Thyroid gland (tissue), 4 donors: ENCODE data around the gene HTT-AS. TPM values are rescaled to one million over a fixed set of nuclear protein-coding genes. Genes with fewer than 3 reads are reported as not detected.
A peak's percentile ranks its signal among the peaks of the same experiment; 100 is the strongest.

Experiments
- DNase-seq, 2 donors: peaks; one replicate each; pipeline ENCODE4 v3.0.0-alpha.2; 2019
- H3K27ac ChIP-seq, 3 donors: fragments of 200-600 bp; sonication (generic); 1 replicate in 2 of 3; 2 replicates in 1 of 3; pipeline ENCODE4 v1.5.1; 2016 to 2019; ENCODE audit warnings: mild to moderate bottlenecking in 1 of 3, moderate library complexity in 1 of 3
- H3K27me3 ChIP-seq: fragments of 200-600 bp; sonication (generic); one replicate; pipeline ENCODE4 v1.5.1; 2019
- H3K36me3 ChIP-seq, 2 donors: fragments of 200-600 bp; sonication (generic); one replicate each; pipeline ENCODE4 v1.5.1; 2016 to 2019
- H3K4me1 ChIP-seq, 2 donors: fragments of 200-600 bp; sonication (generic); one replicate each; pipeline ENCODE4 v1.5.1; 2017 to 2019
- H3K4me3 ChIP-seq, 3 donors: fragments of 200-600 bp; sonication (generic); replicated peaks in 1 of 3; 1 replicate in 2 of 3; 2 replicates in 1 of 3; pipeline ENCODE4 v1.5.1; 2016; ENCODE audit warnings: mild to moderate bottlenecking in 1 of 3
- H3K9me3 ChIP-seq: fragments of 200-600 bp; sonication (generic); one replicate; pipeline ENCODE4 v1.5.1; 2017
- CTCF ChIP-seq, 6 experiments: fragments of 200-600 bp in 3 of 6; fragments of 450-650 bp in 3 of 6; sonication (generic) in 3 of 6; IDR thresholded peaks; one replicate each; pipeline ENCODE4 v1.5.1; 2016 to 2019; ENCODE audit warnings: antibody characterized with exemption in 6 of 6, mild to moderate bottlenecking in 2 of 6, inconsistent platforms in 1 of 6, moderate library complexity in 1 of 6
- POLR2A ChIP-seq, 2 donors: fragments of 450-650 bp; IDR thresholded peaks; one replicate each; pipeline ENCODE4 v1.6.1; 2017; ENCODE audit warnings: antibody characterized with exemption in 2 of 2, mild to moderate bottlenecking in 2 of 2, moderate library complexity in 1 of 2
- WGBS, 2 donors: methylation state at CpG; one replicate each; pipeline ENCODE4 v1.1.5; 2017; 5-methylcytosine and 5-hydroxymethylcytosine counted together
- intact Hi-C: fragments of 100-400 bp; cut with DNase I; formaldehyde crosslinking; loops from one replicate; pipeline ENCODE4 v1.15.1; 2023
- total RNA-seq, 4 donors: library from RNA; depleted of rRNA; stranded (reverse); fragments of >200 nt; gene quantifications; one replicate each; pipeline ENCODE4 v1.2.3, GENCODE V29; 2016

HTT-AS gene
- total RNA-seq, 4 donors from 2014 or later, result not detected

GRCh38 chr4:3039706-3040366, 34.5 kb downstream of the HTT-AS start:
- TF ChIP-seq CTCF (IDR thresholded peaks at IDR 0.05), result no peak
- TF ChIP-seq POLR2A (IDR thresholded peaks at IDR 0.05), result no peak
- no peak for DNase-seq
- no peak overlapping the region for H3K27ac ChIP-seq
- peaks cover 4 to 7% of the 10 kb centered on the region in 2 donors for H3K4me1 ChIP-seq
- H3K36me3 ChIP-seq, result no peaks in the 10 kb centered on the region
- intact Hi-C loops, result loop anchor here (5.0 kb wide), 1 partner anchor 278 kb away; no protein-coding TSS in a partner anchor
- H3K4me3 ChIP-seq, result no peak overlapping the region
- H3K9me3 ChIP-seq, result no peaks in the 10 kb centered on the region
- H3K27me3 ChIP-seq, result no peaks in the 10 kb centered on the region
- 86 to 92% methylated on average over 8 of the region's 8 CpGs for WGBS, 2 donors

DNA sequence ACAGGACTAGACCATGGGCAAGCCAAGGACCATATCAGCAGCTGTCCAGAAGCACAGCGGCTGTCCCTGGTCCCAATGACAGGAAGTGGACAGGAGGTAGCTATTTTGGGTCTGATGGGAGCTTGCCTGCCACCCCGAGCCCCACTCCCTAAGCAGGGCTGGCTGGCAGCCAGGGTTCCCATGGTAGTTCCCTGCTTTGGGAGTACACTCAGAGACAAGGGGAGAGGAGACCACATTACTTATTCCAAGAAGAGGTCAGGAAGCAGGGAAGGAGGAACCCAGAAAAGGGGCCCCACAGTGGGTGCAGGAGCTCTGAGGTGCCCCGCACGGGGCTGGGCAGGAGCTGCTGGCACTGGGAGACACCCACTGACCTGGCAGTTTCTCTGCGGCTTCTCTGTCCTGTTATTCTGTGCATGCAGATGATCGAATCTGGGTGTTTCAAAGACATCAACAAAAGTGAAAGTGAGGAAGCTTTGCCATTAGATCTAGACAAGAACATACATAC, 36.3 kb downstream of the HTT-AS start:
- intact Hi-C loops, result loop anchor here (5.0 kb wide), 1 partner anchor 276 kb away; no protein-coding TSS in a partner anchor
- no peak overlapping the region for H3K27ac ChIP-seq
- H3K4me3 ChIP-seq, result no peak overlapping the region
- WGBS, 2 donors, result 37 to 38% methylated on average over 6 of the region's 6 CpGs
- no peaks in the 10 kb centered on the region for H3K36me3 ChIP-seq
- peak in 1 of 2 donors; percentile 20 for DNase-seq
- no peak for TF ChIP-seq POLR2A (IDR thresholded peaks at IDR 0.05)
- no peak for TF ChIP-seq CTCF (IDR thresholded peaks at IDR 0.05)
- H3K9me3 ChIP-seq, result no peaks in the 10 kb centered on the region
- peaks cover 4 to 7% of the 10 kb centered on the region in 2 donors for H3K4me1 ChIP-seq
- no peaks in the 10 kb centered on the region for H3K27me3 ChIP-seq

- H3K9me3 ChIP-seq, result no peaks in the 10 kb centered on the region
- 92 to 94% methylated on average over 17 to 21 of the region's 21 CpGs for WGBS, 2 donors
- H3K27ac ChIP-seq, result no peak overlapping the region
- no peak for DNase-seq
- no peaks in the 10 kb centered on the region for H3K27me3 ChIP-seq
- TF ChIP-seq CTCF (IDR thresholded peaks at IDR 0.05) (no peak), POLR2A (IDR thresholded peaks at IDR 0.05) (no peak)
- peaks cover 3 to 7% of the 10 kb centered on the region in 2 donors for H3K4me1 ChIP-seq
- intact Hi-C loops, result loop anchor here (5.0 kb wide), 1 partner anchor 274 kb away; no protein-coding TSS in a partner anchor
- no peak overlapping the region for H3K4me3 ChIP-seq
- no peaks in the 10 kb centered on the region for H3K36me3 ChIP-seq
Observed at GRCh38 chr4:3036131-3036952, 38.0 kb downstream of the HTT-AS start.

DNA sequence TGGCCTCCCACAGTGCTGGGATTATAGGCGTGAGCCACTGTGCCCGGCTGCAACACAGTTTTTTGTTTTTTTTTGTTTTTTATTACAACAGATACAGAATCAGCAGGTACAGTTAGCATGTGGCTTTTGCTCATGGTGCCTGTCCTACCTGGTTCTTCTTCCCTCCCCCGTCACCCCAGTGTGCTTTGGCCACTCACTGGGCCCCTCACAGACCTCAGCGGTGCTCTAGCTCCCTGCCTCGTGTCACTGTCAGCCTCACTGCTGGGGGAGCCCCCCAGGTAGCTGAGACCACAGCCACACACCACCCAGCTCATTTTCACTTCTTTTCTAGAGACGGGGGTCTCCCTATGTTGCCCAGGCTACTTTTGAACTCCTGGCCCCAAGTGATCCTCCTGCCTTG, 38.7 kb downstream of the HTT-AS start:
- intact Hi-C loops, result loop anchor here (5.0 kb wide), 1 partner anchor 273 kb away; no protein-coding TSS in a partner anchor

More for the DNA sequence above, 38.7 kb downstream of the HTT-AS start:
- no peaks in the 10 kb centered on the region for H3K36me3 ChIP-seq
- no peak for DNase-seq
- H3K4me3 ChIP-seq, result no peak overlapping the region
- WGBS, 2 donors, result 89 to 93% methylated on average over 6 of the region's 6 CpGs
- no peak overlapping the region for H3K27ac ChIP-seq
- H3K27me3 ChIP-seq, result no peaks in the 10 kb centered on the region
- no peak for TF ChIP-seq CTCF (IDR thresholded peaks at IDR 0.05)
- no peak for TF ChIP-seq POLR2A (IDR thresholded peaks at IDR 0.05)
- H3K9me3 ChIP-seq, result no peaks in the 10 kb centered on the region
- peaks cover 7% of the 10 kb centered on the region in 2 donors for H3K4me1 ChIP-seq
